Measurements from ENCODE around the gene PRKAR2B. TPM values are rescaled to one million over a fixed set of nuclear protein-coding genes. Genes with fewer than 3 reads are reported as not detected.

The PRKAR2B gene
- 0.80 and 0.87 TPM in 2 replicates for total RNA-seq

- DNase-seq (ENCODE audit: low read depth): no peak
Measured at GRCh38 chr7:107044347-107045194, at the start of gene PRKAR2B. PRKAR2B (plus strand) TSS chr7:107044705; CDS start chr7:107044908, 203 bp downstream.

GRCh38 chr7:106994833-106995232 lies 49.7 kb upstream of the PRKAR2B start:
- no peak for DNase-seq (ENCODE audit: low read depth)

- no peak for DNase-seq (ENCODE audit: low read depth)
Measured at GRCh38 chr7:106997487-106998271, 46.8 kb upstream of the PRKAR2B start.

DNA sequence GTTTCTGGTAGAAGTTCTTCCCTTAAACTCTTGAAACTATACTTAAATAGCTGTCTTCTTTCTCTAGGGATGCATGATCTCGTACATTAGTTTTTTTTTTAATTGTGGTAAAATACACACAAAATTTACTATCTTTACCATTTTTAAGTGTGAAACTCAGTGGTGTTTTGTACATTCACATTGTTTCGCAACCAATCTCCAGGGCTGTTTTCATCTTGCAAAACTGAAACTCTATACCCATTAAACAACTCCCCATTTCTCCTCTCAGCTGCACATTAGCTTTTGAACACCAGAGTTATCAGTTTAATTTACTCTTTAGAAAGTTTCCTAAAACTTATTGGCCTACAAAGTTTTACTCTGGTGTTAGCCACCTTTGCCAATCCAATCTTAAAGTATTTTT lies 45.5 kb upstream of the PRKAR2B start:
- DNase-seq (ENCODE audit: low read depth): no peak

DNA sequence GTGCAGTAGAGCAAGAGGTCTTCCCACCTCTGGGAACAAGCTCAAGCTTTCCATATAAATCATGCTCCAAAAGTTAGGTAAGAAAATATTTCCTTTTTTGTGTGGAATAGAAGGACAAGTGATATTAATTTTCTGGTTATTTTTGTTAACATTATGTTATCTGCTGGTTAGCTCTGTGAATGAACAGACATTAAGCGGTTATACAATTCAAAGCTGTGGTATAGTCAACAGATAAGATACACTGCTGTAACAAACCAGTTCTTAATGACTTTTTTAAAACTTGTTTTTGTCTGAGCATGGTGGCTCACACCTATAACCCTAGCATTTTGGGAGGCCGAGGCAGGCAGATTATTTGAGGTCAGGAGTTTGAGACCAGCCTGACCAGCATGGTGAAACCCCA lies 43.0 kb upstream of the PRKAR2B start:
- DNase-seq (ENCODE audit: low read depth): no peak

DNA sequence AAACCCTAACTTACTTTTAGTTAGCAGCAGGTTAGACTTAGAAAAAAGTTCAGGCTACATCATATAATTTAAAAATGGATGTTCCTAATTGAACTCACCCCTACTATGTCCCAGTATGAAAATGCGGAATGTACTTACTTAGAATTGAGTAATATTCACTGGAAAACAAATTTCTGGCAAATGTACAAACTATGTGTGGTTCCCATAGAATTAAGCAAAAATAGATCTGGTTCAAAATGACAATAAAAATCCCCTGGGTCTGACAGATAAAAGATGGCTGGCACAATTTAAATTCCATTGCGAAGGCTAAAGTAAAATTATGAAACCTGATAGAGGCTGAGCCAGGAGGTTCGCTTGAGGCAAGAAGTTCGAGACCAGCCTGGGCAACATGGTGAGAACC lies 42.4 kb upstream of the PRKAR2B start:
- no peak for DNase-seq (ENCODE audit: low read depth)

GRCh38 chr7:107002529-107002998 lies 41.9 kb upstream of the PRKAR2B start:
- DNase-seq (ENCODE audit: low read depth): no peak

DNA sequence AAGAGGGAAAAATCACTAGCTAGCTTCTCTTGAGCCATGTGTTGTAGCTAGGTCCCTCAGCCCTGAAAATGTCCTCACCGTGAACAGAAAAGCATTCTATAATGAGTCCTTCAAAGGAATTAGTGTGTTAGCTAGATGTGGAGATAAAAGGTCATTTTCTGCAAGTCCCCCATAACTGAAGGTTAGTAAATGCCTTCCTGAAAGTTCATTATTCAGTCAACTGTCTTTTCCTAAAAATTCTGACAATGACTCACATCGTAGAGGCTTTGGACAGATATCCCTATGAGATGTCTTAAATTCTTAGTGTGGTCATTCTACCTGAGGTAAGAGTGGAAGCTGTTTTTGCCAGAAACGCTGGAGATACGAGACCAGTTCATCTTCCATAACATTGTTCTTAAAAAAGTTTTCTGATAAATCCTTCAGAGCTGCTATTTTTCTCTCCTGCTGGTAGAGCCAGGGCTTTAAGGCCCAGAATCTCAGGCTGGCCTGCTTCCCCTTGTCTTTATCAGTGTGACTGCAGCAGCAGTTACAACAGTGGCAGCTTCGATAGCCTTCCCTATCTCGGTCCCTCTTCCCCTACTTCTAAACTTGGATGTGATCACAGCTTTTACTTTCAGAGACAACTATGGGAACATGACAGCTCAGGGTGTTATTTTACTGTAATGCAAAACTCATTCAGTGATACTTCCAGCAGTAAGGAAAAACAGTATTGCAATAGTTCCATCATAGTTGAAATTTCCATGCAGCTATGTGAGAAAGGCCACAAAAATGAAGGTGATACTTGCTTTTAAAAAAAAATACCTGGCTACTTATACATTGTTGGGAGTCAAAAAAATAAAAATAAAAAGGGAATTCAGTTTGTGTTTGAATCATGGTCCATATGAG lies 37.3 kb upstream of the PRKAR2B start:
- no peak for DNase-seq (ENCODE audit: low read depth)

DNA sequence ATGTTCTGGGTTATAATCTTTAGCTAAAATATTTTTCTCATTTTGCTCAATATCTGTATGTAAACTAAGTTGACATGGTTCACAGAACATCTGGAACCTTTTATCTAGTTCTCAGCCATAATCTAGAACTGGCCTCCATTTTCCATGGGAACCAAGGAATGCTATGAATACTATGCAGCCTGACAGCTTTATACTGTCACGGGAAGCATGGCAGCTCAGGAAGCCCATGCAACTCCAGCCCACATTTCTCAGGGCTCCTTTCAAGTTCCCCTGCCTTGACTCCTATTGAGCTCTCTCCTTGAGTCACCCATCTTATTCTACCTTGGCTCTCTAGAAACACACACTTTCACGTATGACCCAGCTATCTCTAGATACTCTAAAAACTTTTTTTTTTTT lies 36.6 kb upstream of the PRKAR2B start:
- no peak for DNase-seq (ENCODE audit: low read depth)

DNA sequence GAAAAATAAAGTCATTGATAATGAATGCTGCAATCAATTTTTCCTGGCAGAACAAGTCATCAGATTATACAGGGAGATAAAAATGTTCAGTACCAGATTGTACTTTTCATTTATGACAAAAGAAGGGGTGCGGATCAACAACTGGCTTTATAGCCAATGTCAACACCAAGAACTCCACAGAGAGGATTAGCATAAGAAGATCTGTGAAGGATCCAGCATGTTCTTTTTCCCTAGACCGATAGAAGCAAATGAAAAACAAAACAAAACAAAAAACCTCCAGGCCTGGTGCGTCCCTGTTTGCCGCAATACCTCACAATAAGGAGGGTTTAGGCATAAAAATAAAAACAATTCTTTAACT lies 34.7 kb upstream of the PRKAR2B start:
- no peak for DNase-seq (ENCODE audit: low read depth)

DNA sequence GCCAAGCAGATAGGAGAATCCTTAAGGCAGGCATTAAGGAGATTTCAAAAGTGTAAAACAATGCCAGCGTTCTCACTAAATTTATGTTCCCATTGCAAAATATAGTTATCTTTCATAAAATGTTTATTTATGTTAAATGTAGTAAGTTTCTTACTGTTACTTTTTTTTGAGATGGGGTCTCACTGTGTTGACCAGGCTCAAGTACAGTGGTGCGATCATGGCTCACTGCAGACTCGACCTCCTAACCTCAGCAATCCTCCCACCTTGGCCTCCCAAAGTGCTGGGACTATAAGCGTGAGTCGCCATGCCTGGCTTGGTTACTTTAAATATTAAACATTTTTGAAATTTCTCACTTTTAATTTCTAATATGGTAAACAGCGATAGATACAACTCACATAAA lies 31.8 kb upstream of the PRKAR2B start:
- DNase-seq (ENCODE audit: low read depth): no peak

DNA sequence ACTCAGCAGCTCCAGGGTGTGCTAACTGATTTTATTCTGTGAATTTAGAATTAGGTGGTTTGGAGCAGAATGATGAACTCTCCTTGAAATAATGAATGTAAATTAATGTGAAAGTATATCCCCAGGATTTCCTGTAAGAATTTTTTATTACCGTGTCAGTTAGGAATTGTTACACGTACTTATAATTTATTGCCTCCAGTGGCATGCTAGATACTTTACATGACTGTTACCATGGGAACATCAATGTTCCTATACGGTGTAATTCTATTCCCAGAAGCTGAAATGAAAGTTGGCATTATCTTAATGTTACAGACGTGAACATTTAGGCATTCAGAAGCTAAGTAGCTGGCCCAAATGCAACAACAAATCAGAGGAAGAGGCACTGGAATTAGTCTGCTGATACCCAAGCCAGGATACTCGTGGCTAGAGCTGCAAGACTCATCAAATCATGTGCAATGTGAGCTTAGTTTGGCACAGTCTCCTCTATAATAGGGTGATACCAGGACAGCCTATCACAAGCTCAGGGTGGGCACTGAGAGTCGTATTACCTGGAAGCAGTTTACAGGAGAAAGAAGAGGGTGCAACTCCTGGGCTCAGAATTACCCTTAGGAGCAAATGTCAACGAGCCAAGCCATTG lies 30.0 kb upstream of the PRKAR2B start:
- DNase-seq (ENCODE audit: low read depth): peak; percentile 4

- DNase-seq (ENCODE audit: low read depth): no peak
Measured at GRCh38 chr7:107016312-107016711, 28.2 kb upstream of the PRKAR2B start.

GRCh38 chr7:107017965-107018719 lies 26.4 kb upstream of the PRKAR2B start:
- no peak for DNase-seq (ENCODE audit: low read depth)

DNA sequence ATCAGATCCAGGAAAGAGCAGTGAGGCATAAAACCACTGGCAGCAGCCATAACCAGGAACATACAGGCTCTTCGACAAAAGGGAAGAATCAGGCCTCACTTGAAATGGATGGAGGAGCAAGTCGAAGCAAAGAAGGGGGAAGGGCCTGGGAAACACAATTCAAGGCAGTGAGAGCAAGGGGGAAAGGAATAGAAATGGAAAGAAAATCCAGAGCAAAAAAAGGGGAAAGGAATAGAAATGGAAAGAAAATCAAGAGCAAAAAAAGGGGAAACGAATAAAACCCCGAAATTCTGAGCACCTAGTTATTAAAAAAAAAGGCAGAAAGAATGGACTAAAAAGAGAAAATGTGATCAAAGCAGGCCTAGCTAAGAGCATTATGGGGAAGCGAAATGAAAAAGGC lies 24.1 kb upstream of the PRKAR2B start:
- DNase-seq (ENCODE audit: low read depth): no peak

DNA sequence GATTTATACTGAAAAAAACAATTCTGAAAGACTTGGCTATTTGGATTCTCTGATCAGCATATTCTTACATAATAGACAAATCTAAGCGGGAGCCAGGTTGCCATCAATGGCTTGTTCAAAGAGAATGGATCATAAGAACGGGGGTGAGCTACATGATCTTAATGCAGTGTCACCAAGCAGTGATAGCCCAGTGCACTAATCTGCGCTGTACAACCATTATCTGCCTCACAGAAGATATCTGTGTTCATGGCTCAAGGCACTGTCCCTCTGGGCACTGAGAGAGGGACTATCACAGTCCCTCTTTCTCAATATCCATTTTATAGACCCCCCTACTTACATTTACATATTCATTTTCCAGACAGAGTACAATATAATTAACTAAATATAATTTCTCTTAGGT lies 22.9 kb upstream of the PRKAR2B start:
- no peak for DNase-seq (ENCODE audit: low read depth)

GRCh38 chr7:107023522-107024151 lies 20.9 kb upstream of the PRKAR2B start:
- DNase-seq (ENCODE audit: low read depth): no peak

- no peak for DNase-seq (ENCODE audit: low read depth)
Measured at GRCh38 chr7:107024906-107025305, 19.6 kb upstream of the PRKAR2B start.

DNA sequence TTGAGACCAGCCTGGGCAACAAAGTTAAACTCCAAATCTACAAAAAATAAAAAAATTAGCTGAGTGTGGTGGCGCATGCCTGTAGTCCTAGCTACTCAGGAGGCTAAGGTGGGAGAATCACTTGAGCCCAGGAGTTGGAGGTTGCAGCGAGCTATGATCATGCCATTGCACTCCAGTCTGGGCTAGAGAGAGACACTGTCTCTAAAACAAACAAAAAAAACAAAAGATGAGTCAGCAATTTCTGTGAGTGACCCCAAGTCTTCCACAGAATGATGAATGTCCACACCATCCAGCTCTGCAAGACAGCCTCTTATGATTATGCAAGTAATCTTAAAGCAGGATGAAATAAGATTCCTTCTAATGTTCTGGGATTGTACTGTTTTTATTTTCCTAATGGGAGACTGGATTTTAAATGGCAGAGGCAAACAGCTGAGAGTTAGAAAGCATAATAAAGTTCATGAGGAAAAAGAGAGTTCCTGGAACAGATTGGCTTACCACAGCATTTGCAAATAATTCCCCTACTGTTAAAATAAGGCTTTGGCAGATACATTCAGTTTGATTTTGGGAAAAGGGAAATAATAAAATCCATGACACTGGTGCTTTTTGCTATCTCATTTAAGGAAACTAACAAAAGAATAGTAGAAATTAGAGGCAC lies 18.9 kb upstream of the PRKAR2B start:
- DNase-seq (ENCODE audit: low read depth): peak; percentile 33

GRCh38 chr7:107026166-107026565 lies 18.3 kb upstream of the PRKAR2B start:
- no peak for DNase-seq (ENCODE audit: low read depth)
